ENCODE measurements around the gene JAZF1.

The JAZF1 gene

GRCh38 chr7:28157831-28158416, 22.7 kb downstream of the JAZF1 start:
- Histone ChIP-seq H3K4me3 (ENCODE audit: low read length in 2 of 2) (no peak overlapping the region), H3K27ac (replicated peaks; ENCODE audit: low read length) (no peak overlapping the region), H2BK120ac (ENCODE audit: low read depth, low read length) (no peak overlapping the region), H3K9me3 (replicated peaks in 1 of 2; ENCODE audit: control insufficient read depth in 2 of 2, insufficient read depth in 1 of 2, low read depth in 1 of 2, low read length in 2 of 2) (no peaks in the 10 kb centered on the region), H3K14ac (ENCODE audit: low read length) (no peak overlapping the region), H3K9ac (ENCODE audit: low read depth, low read length, poor library complexity) (no peak overlapping the region), H2BK5ac (ENCODE audit: low read length) (no peak overlapping the region), H2BK12ac (ENCODE audit: low read length) (no peak overlapping the region), H4K8ac (ENCODE audit: low read depth, low read length) (no peak overlapping the region), H3K4me2 (ENCODE audit: insufficient read depth, low read length, poor library complexity, severe bottlenecking) (no peak overlapping the region), H4K91ac (ENCODE audit: low read depth, low read length, poor library complexity) (no peak overlapping the region), H3K36me3 (replicated peaks in 1 of 2; ENCODE audit: control insufficient read depth in 2 of 2, insufficient read depth in 2 of 2, low read length in 2 of 2) (no peaks in the 10 kb centered on the region), H2AK5ac (ENCODE audit: low read depth, low read length) (no peak overlapping the region), H3K23ac (ENCODE audit: low read depth, low read length, poor library complexity) (no peak overlapping the region), H3K79me1 (ENCODE audit: low read depth, low read length) (no peaks in the 10 kb centered on the region), H2BK15ac (ENCODE audit: low read length) (no peak overlapping the region), H3K27me3 (ENCODE audit: control insufficient read depth in 3 of 3, insufficient read depth in 3 of 3, low read depth in 1 of 3, low read length in 3 of 3) (no peaks in the 10 kb centered on the region), H3K4me1 (ENCODE audit: control insufficient read depth in 2 of 2, insufficient read depth in 1 of 2, low read depth in 1 of 2, low read length in 2 of 2) (no peaks in the 10 kb centered on the region), H2AFZ (ENCODE audit: low read length) (no peak overlapping the region), H3K4ac (ENCODE audit: low read length) (no peak overlapping the region), H3K18ac (ENCODE audit: low read length) (no peak overlapping the region)
- DNase-seq (ENCODE audit: low spot score): no peak
- no CpG with 5 or more reads among the region's 7 CpGs for WGBS, 2 donors (ENCODE audit: extremely low coverage in 2 of 2, insufficient read length in 2 of 2, insufficient replicate concordance in 1 of 2)

- DNase-seq (ENCODE audit: low spot score): no peak
- no peak overlapping the region for H3K4me2 ChIP-seq (ENCODE audit: insufficient read depth, low read length, poor library complexity, severe bottlenecking)
- no peak overlapping the region for H2BK15ac ChIP-seq (ENCODE audit: low read length)
- H3K79me1 ChIP-seq (ENCODE audit: low read depth, low read length): no peaks in the 10 kb centered on the region
- H3K23ac ChIP-seq (ENCODE audit: low read depth, low read length, poor library complexity): no peak overlapping the region
- H2AK5ac ChIP-seq (ENCODE audit: low read depth, low read length): no peak overlapping the region
- no CpG with 5 or more reads among the region's 6 CpGs for WGBS, 2 donors (ENCODE audit: extremely low coverage in 2 of 2, insufficient read length in 2 of 2, insufficient replicate concordance in 1 of 2)
- no peaks in the 10 kb centered on the region for H3K27me3 ChIP-seq (ENCODE audit: control insufficient read depth in 3 of 3, insufficient read depth in 3 of 3, low read depth in 1 of 3, low read length in 3 of 3)
- H3K18ac ChIP-seq (ENCODE audit: low read length): no peak overlapping the region
- H4K8ac ChIP-seq (ENCODE audit: low read depth, low read length): no peak overlapping the region
- H2AFZ ChIP-seq (ENCODE audit: low read length): no peak overlapping the region
- H3K36me3 ChIP-seq (replicated peaks in 1 of 2; ENCODE audit: control insufficient read depth in 2 of 2, insufficient read depth in 2 of 2, low read length in 2 of 2): no peaks in the 10 kb centered on the region
- H3K4ac ChIP-seq (ENCODE audit: low read length): no peak overlapping the region
- H3K4me1 ChIP-seq (ENCODE audit: control insufficient read depth in 2 of 2, insufficient read depth in 1 of 2, low read depth in 1 of 2, low read length in 2 of 2): no peaks in the 10 kb centered on the region
- no peak overlapping the region for H2BK5ac ChIP-seq (ENCODE audit: low read length)
- no peaks in the 10 kb centered on the region for H3K9me3 ChIP-seq (replicated peaks in 1 of 2; ENCODE audit: control insufficient read depth in 2 of 2, insufficient read depth in 1 of 2, low read depth in 1 of 2, low read length in 2 of 2)
- no peak overlapping the region for H3K27ac ChIP-seq (replicated peaks; ENCODE audit: low read length)
- no peak overlapping the region for H2BK120ac ChIP-seq (ENCODE audit: low read depth, low read length)
- no peak overlapping the region for H4K91ac ChIP-seq (ENCODE audit: low read depth, low read length, poor library complexity)
- H2BK12ac ChIP-seq (ENCODE audit: low read length): no peak overlapping the region
- H3K14ac ChIP-seq (ENCODE audit: low read length): no peak overlapping the region
- H3K9ac ChIP-seq (ENCODE audit: low read depth, low read length, poor library complexity): no peak overlapping the region
- H3K4me3 ChIP-seq (ENCODE audit: low read length in 2 of 2): no peak overlapping the region
Observed at GRCh38 chr7:28157076-28157745, 23.4 kb downstream of the JAZF1 start.

GRCh38 chr7:28156401-28156800, 24.2 kb downstream of the JAZF1 start:
- H4K91ac ChIP-seq (ENCODE audit: low read depth, low read length, poor library complexity): no peak overlapping the region
- H2BK12ac ChIP-seq (ENCODE audit: low read length): no peak overlapping the region
- no peak for DNase-seq (ENCODE audit: low spot score)
- no peak overlapping the region for H2BK5ac ChIP-seq (ENCODE audit: low read length)
- no CpG with 5 or more reads among the region's 4 CpGs for WGBS, 2 donors (ENCODE audit: extremely low coverage in 2 of 2, insufficient read length in 2 of 2, insufficient replicate concordance in 1 of 2)
- H3K27ac ChIP-seq (replicated peaks; ENCODE audit: low read length): no peak overlapping the region
- no peak overlapping the region for H3K9ac ChIP-seq (ENCODE audit: low read depth, low read length, poor library complexity)
- no peaks in the 10 kb centered on the region for H3K27me3 ChIP-seq (ENCODE audit: control insufficient read depth in 3 of 3, insufficient read depth in 3 of 3, low read depth in 1 of 3, low read length in 3 of 3)
- no peak overlapping the region for H2BK120ac ChIP-seq (ENCODE audit: low read depth, low read length)
- H3K14ac ChIP-seq (ENCODE audit: low read length): no peak overlapping the region
- no peak overlapping the region for H3K4me3 ChIP-seq (ENCODE audit: low read length in 2 of 2)
- no peak overlapping the region for H2AFZ ChIP-seq (ENCODE audit: low read length)
- no peaks in the 10 kb centered on the region for H3K9me3 ChIP-seq (replicated peaks in 1 of 2; ENCODE audit: control insufficient read depth in 2 of 2, insufficient read depth in 1 of 2, low read depth in 1 of 2, low read length in 2 of 2)
- H3K4me2 ChIP-seq (ENCODE audit: insufficient read depth, low read length, poor library complexity, severe bottlenecking): no peak overlapping the region
- H3K79me1 ChIP-seq (ENCODE audit: low read depth, low read length): no peaks in the 10 kb centered on the region
- H4K8ac ChIP-seq (ENCODE audit: low read depth, low read length): no peak overlapping the region
- H3K18ac ChIP-seq (ENCODE audit: low read length): no peak overlapping the region
- H2BK15ac ChIP-seq (ENCODE audit: low read length): no peak overlapping the region
- no peak overlapping the region for H3K4ac ChIP-seq (ENCODE audit: low read length)
- H3K23ac ChIP-seq (ENCODE audit: low read depth, low read length, poor library complexity): no peak overlapping the region
- H2AK5ac ChIP-seq (ENCODE audit: low read depth, low read length): no peak overlapping the region
- no peaks in the 10 kb centered on the region for H3K4me1 ChIP-seq (ENCODE audit: control insufficient read depth in 2 of 2, insufficient read depth in 1 of 2, low read depth in 1 of 2, low read length in 2 of 2)
- no peaks in the 10 kb centered on the region for H3K36me3 ChIP-seq (replicated peaks in 1 of 2; ENCODE audit: control insufficient read depth in 2 of 2, insufficient read depth in 2 of 2, low read length in 2 of 2)

- no peaks in the 10 kb centered on the region for H3K9me3 ChIP-seq (replicated peaks in 1 of 2; ENCODE audit: control insufficient read depth in 2 of 2, insufficient read depth in 1 of 2, low read depth in 1 of 2, low read length in 2 of 2)
- H3K14ac ChIP-seq (ENCODE audit: low read length): no peak overlapping the region
- H2BK5ac ChIP-seq (ENCODE audit: low read length): no peak overlapping the region
- no peak for DNase-seq (ENCODE audit: low spot score)
- H4K8ac ChIP-seq (ENCODE audit: low read depth, low read length): no peak overlapping the region
- no peaks in the 10 kb centered on the region for H3K4me1 ChIP-seq (ENCODE audit: control insufficient read depth in 2 of 2, insufficient read depth in 1 of 2, low read depth in 1 of 2, low read length in 2 of 2)
- H2BK15ac ChIP-seq (ENCODE audit: low read length): no peak overlapping the region
- H3K79me1 ChIP-seq (ENCODE audit: low read depth, low read length): no peaks in the 10 kb centered on the region
- no peak overlapping the region for H2BK120ac ChIP-seq (ENCODE audit: low read depth, low read length)
- H3K27ac ChIP-seq (replicated peaks; ENCODE audit: low read length): no peak overlapping the region
- H4K91ac ChIP-seq (ENCODE audit: low read depth, low read length, poor library complexity): no peak overlapping the region
- no peak overlapping the region for H3K4me3 ChIP-seq (ENCODE audit: low read length in 2 of 2)
- H2AK5ac ChIP-seq (ENCODE audit: low read depth, low read length): no peak overlapping the region
- no peak overlapping the region for H3K18ac ChIP-seq (ENCODE audit: low read length)
- no peak overlapping the region for H2BK12ac ChIP-seq (ENCODE audit: low read length)
- no CpG with 5 or more reads among the region's 3 CpGs for WGBS, 2 donors (ENCODE audit: extremely low coverage in 2 of 2, insufficient read length in 2 of 2, insufficient replicate concordance in 1 of 2)
- no peak overlapping the region for H2AFZ ChIP-seq (ENCODE audit: low read length)
- H3K4ac ChIP-seq (ENCODE audit: low read length): no peak overlapping the region
- no peaks in the 10 kb centered on the region for H3K27me3 ChIP-seq (ENCODE audit: control insufficient read depth in 3 of 3, insufficient read depth in 3 of 3, low read depth in 1 of 3, low read length in 3 of 3)
- H3K23ac ChIP-seq (ENCODE audit: low read depth, low read length, poor library complexity): no peak overlapping the region
- H3K36me3 ChIP-seq (replicated peaks in 1 of 2; ENCODE audit: control insufficient read depth in 2 of 2, insufficient read depth in 2 of 2, low read length in 2 of 2): no peaks in the 10 kb centered on the region
- no peak overlapping the region for H3K9ac ChIP-seq (ENCODE audit: low read depth, low read length, poor library complexity)
- H3K4me2 ChIP-seq (ENCODE audit: insufficient read depth, low read length, poor library complexity, severe bottlenecking): no peak overlapping the region
Observed at GRCh38 chr7:28155964-28156363, 24.6 kb downstream of the JAZF1 start.
